ENCODE data around the gene TTC16.
A peak's percentile ranks its signal among the peaks of the same experiment; 100 is the strongest.
"Not testable (repeated sequence)": the region's sequence is repeated elsewhere in the genome, so short reads cannot be mapped to it uniquely, and the experiment has no call there.

The TTC16 gene

GRCh38 chr9:127755061-127756060, 39.5 kb downstream of the TTC16 start:
- no peak for DNase-seq (ENCODE audit: low read depth, low spot score)
- H3K4me3 ChIP-seq (ENCODE audit: low read length): no peak overlapping the region

- no peak overlapping the region for H3K4me3 ChIP-seq (ENCODE audit: low read length)
- DNase-seq (ENCODE audit: low read depth, low spot score): no peak
Measured at GRCh38 chr9:127756233-127756632, 40.4 kb downstream of the TTC16 start.

GRCh38 chr9:127756776-127757175, 40.9 kb downstream of the TTC16 start:
- H3K4me3 ChIP-seq (ENCODE audit: low read length); DNase-seq (ENCODE audit: low read depth, low spot score): not testable (repeated sequence)

GRCh38 chr9:127758843-127759242, 43.0 kb downstream of the TTC16 start:
- no peak overlapping the region for H3K4me3 ChIP-seq (ENCODE audit: low read length)
- DNase-seq (ENCODE audit: low read depth, low spot score): no peak

- H3K4me3 ChIP-seq (ENCODE audit: low read length): no peak overlapping the region
- DNase-seq (ENCODE audit: low read depth, low spot score): no peak
Measured at GRCh38 chr9:127761061-127761460, 45.2 kb downstream of the TTC16 start.

- no peak for DNase-seq (ENCODE audit: low read depth, low spot score)
Measured at GRCh38 chr9:127761491-127761956, 45.6 kb downstream of the TTC16 start.

GRCh38 chr9:127762111-127762676, 46.3 kb downstream of the TTC16 start:
- no peak for DNase-seq (ENCODE audit: low read depth, low spot score)
- no peak overlapping the region for H3K4me3 ChIP-seq (ENCODE audit: low read length)

More at GRCh38 chr9:127761491-127761956, 45.6 kb downstream of the TTC16 start:
- no peak overlapping the region for H3K4me3 ChIP-seq (ENCODE audit: low read length)

- no peak overlapping the region for H3K4me3 ChIP-seq (ENCODE audit: low read length)
- no peak for DNase-seq (ENCODE audit: low read depth, low spot score)
Measured at GRCh38 chr9:127763918-127764384, 48.1 kb downstream of the TTC16 start.

- no peak for DNase-seq (ENCODE audit: low read depth, low spot score)
- no peak overlapping the region for H3K4me3 ChIP-seq (ENCODE audit: low read length)
Measured at GRCh38 chr9:127765418-127765817, 49.5 kb downstream of the TTC16 start.

- no peak for DNase-seq (ENCODE audit: low read depth, low spot score)
- H3K4me3 ChIP-seq (ENCODE audit: low read length): no peak overlapping the region
Measured at GRCh38 chr9:127767410-127767809, 51.5 kb downstream of the TTC16 start.

GRCh38 chr9:127767909-127768331, 52.0 kb downstream of the TTC16 start:
- DNase-seq (ENCODE audit: low read depth, low spot score): no peak
- H3K4me3 ChIP-seq (ENCODE audit: low read length): no peak overlapping the region

- no peak overlapping the region for H3K4me3 ChIP-seq (ENCODE audit: low read length)
- DNase-seq (ENCODE audit: low read depth, low spot score): no peak
Measured at GRCh38 chr9:127768698-127769097, 52.8 kb downstream of the TTC16 start.

- no peak for DNase-seq (ENCODE audit: low read depth, low spot score)
- no peak overlapping the region for H3K4me3 ChIP-seq (ENCODE audit: low read length)
Measured at GRCh38 chr9:127769101-127769500, 53.2 kb downstream of the TTC16 start.

- DNase-seq (ENCODE audit: low read depth, low spot score): no peak
- H3K4me3 ChIP-seq (ENCODE audit: low read length): no peak overlapping the region
Measured at GRCh38 chr9:127769929-127770582, 54.2 kb downstream of the TTC16 start.

- DNase-seq (ENCODE audit: low read depth, low spot score): no peak
- H3K4me3 ChIP-seq (ENCODE audit: low read length): peak overlapping the region; percentile 42
Measured at GRCh38 chr9:127770583-127770904, 54.7 kb downstream of the TTC16 start.

- H3K4me3 ChIP-seq (ENCODE audit: low read length): peak overlapping the region; percentile 42
- DNase-seq (ENCODE audit: low read depth, low spot score): peak; percentile 94
Measured at GRCh38 chr9:127770905-127771569, 55.2 kb downstream of the TTC16 start.

GRCh38 chr9:127771570-127772189, 55.8 kb downstream of the TTC16 start:
- H3K4me3 ChIP-seq (ENCODE audit: low read length): peak overlapping the region; percentile 25
- no peak for DNase-seq (ENCODE audit: low read depth, low spot score)

- H3K4me3 ChIP-seq (ENCODE audit: low read length): no peak overlapping the region
Measured at GRCh38 chr9:127772603-127773002, 56.7 kb downstream of the TTC16 start.

GRCh38 chr9:127773272-127773671, 57.4 kb downstream of the TTC16 start:
- H3K4me3 ChIP-seq (ENCODE audit: low read length): no peak overlapping the region
- DNase-seq (ENCODE audit: low read depth, low spot score): no peak

More at GRCh38 chr9:127772603-127773002, 56.7 kb downstream of the TTC16 start:
- no peak for DNase-seq (ENCODE audit: low read depth, low spot score)
